HAP-1 (cell line): ENCODE measurements around the gene UBAC1.

Experiments
- DNase-seq, 2 experiments: peaks; one replicate each; pipeline ENCODE4 v3.0.0-alpha.2; 2016 to 2020; ENCODE audit warnings: low spot score in 2 of 2
- H3K27me3 ChIP-seq: fragments of 250-450 bp; sonication (Bioruptor Pico); 2 replicates; pipeline ENCODE4 v1.5.1; 2020; ENCODE audit warnings: low read depth, mild to moderate bottlenecking, moderate library complexity
- H3K36me3 ChIP-seq: fragments of 250-450 bp; sonication (Bioruptor Pico); replicated peaks from 2 replicates; pipeline ENCODE4 v1.5.1; 2020; ENCODE audit warnings: mild to moderate bottlenecking
- H3K4me1 ChIP-seq: fragments of 250-450 bp; sonication (Bioruptor Pico); 2 replicates; pipeline ENCODE4 v1.5.1; 2020; ENCODE audit warnings: mild to moderate bottlenecking
- H3K4me3 ChIP-seq: fragments of 250-450 bp; sonication (Bioruptor Pico); 2 replicates; pipeline ENCODE4 v1.5.1; 2020; ENCODE audit warnings: mild to moderate bottlenecking, moderate library complexity
- H3K9me3 ChIP-seq: fragments of 250-450 bp; sonication (Bioruptor Pico); 2 replicates; pipeline ENCODE4 v1.5.1; 2020; ENCODE audit warnings: mild to moderate bottlenecking, moderate library complexity
- in situ Hi-C: fragments of 300-500 bp; cut with MboI; formaldehyde crosslinking; loops from 3 replicates; pipeline ENCODE4 v1.14.3; 2020; ENCODE audit warnings: low sequenced_read_pairs, inconsistent platforms, mixed read lengths

Gene UBAC1

GRCh38 chr9:135910757-135911156 lies 50.4 kb downstream of the UBAC1 start:
- no peaks in the 10 kb centered on the region for H3K27me3 ChIP-seq
- no peak overlapping the region for H3K4me3 ChIP-seq
- H3K36me3 ChIP-seq = peaks cover 54% of the 10 kb centered on the region
- in situ Hi-C loops = no loop called here
- no peak for DNase-seq
- H3K9me3 ChIP-seq = peaks cover 14% of the 10 kb centered on the region; the same call in 1 of the 2 replicates
- H3K4me1 ChIP-seq = peaks cover 16% of the 10 kb centered on the region

GRCh38 chr9:135910216-135910615 lies 51.0 kb downstream of the UBAC1 start:
- Histone ChIP-seq H3K4me3 (no peak overlapping the region), H3K4me1 (peaks cover 16% of the 10 kb centered on the region), H3K36me3 (peaks cover 48% of the 10 kb centered on the region), H3K9me3 (peaks cover 8% of the 10 kb centered on the region; the same call in 1 of the 2 replicates), H3K27me3 (no peaks in the 10 kb centered on the region)
- no peak for DNase-seq
- in situ Hi-C loops = no loop called here

GRCh38 chr9:135909371-135909770 lies 51.8 kb downstream of the UBAC1 start:
- peaks cover 7% of the 10 kb centered on the region; the same call in 1 of the 2 replicates for H3K9me3 ChIP-seq
- H3K4me3 ChIP-seq = no peak overlapping the region
- no peaks in the 10 kb centered on the region for H3K27me3 ChIP-seq
- DNase-seq = no peak
- H3K36me3 ChIP-seq = peaks cover 40% of the 10 kb centered on the region
- H3K4me1 ChIP-seq = peaks cover 16% of the 10 kb centered on the region
- in situ Hi-C loops = no loop called here

- Histone ChIP-seq H3K4me3 (peak overlapping the region; percentile 52), H3K9me3 (peaks cover 7% of the 10 kb centered on the region; the same call in 1 of the 2 replicates), H3K27me3 (no peaks in the 10 kb centered on the region), H3K36me3 (peaks cover 35% of the 10 kb centered on the region), H3K4me1 (peaks cover 16% of the 10 kb centered on the region)
- DNase-seq = no peak
- in situ Hi-C loops = no loop called here
Observed at GRCh38 chr9:135908754-135909204, 52.4 kb downstream of the UBAC1 start.

GRCh38 chr9:135908093-135908753 lies 53.0 kb downstream of the UBAC1 start:
- Histone ChIP-seq H3K27me3 (no peaks in the 10 kb centered on the region), H3K36me3 (peaks cover 31% of the 10 kb centered on the region), H3K4me1 (peaks cover 16% of the 10 kb centered on the region), H3K9me3 (peaks cover 7% of the 10 kb centered on the region; the same call in 1 of the 2 replicates), H3K4me3 (peak overlapping the region; percentile 52)
- in situ Hi-C loops = no loop called here
- DNase-seq = no peak

- H3K4me1 ChIP-seq = peaks cover 16% of the 10 kb centered on the region
- H3K4me3 ChIP-seq = peak within 1 kb of the TSS; percentile 53
- peak; percentile 91 to 94 for DNase-seq
- in situ Hi-C loops = no loop called here
- H3K27me3 ChIP-seq = no peaks in the 10 kb centered on the region
- H3K36me3 ChIP-seq = peaks cover 31% of the 10 kb centered on the region
- H3K9me3 ChIP-seq = peaks cover 7% of the 10 kb centered on the region; the same call in 1 of the 2 replicates
Observed at GRCh38 chr9:135907431-135908092, 53.6 kb downstream of the UBAC1 start, which contains the start of gene CAMSAP1. CAMSAP1 (minus strand) TSS chr9:135907546; CDS start chr9:135907159, 387 bp downstream.

- H3K27me3 ChIP-seq = no peaks in the 10 kb centered on the region
- in situ Hi-C loops = no loop called here
- H3K4me3 ChIP-seq = peak overlapping the region; percentile 53; the same call in 1 of the 2 replicates
- DNase-seq = peak in 1 of 2 experiments; percentile 61
- H3K9me3 ChIP-seq = peaks cover 7% of the 10 kb centered on the region; the same call in 1 of the 2 replicates
- peaks cover 16% of the 10 kb centered on the region for H3K4me1 ChIP-seq
- peaks cover 31% of the 10 kb centered on the region for H3K36me3 ChIP-seq
Observed at GRCh38 chr9:135907006-135907430, 54.2 kb downstream of the UBAC1 start.

GRCh38 chr9:135906291-135907005 lies 54.7 kb downstream of the UBAC1 start:
- H3K9me3 ChIP-seq = peaks cover 7% of the 10 kb centered on the region; the same call in 1 of the 2 replicates
- peaks cover 26% of the 10 kb centered on the region for H3K36me3 ChIP-seq
- H3K4me3 ChIP-seq = peak overlapping the region; percentile 53
- in situ Hi-C loops = no loop called here
- DNase-seq = peak; percentile 24 to 35
- H3K27me3 ChIP-seq = no peaks in the 10 kb centered on the region
- peaks cover 16% of the 10 kb centered on the region for H3K4me1 ChIP-seq

- Histone ChIP-seq H3K9me3 (peaks cover 7% of the 10 kb centered on the region; the same call in 1 of the 2 replicates), H3K4me1 (peaks cover 16% of the 10 kb centered on the region), H3K4me3 (peak overlapping the region; percentile 53), H3K36me3 (peaks cover 17% of the 10 kb centered on the region), H3K27me3 (no peaks in the 10 kb centered on the region)
- no peak for DNase-seq
- in situ Hi-C loops = no loop called here
Observed at GRCh38 chr9:135905380-135906258, 55.6 kb downstream of the UBAC1 start.

GRCh38 chr9:135903786-135904520 lies 57.2 kb downstream of the UBAC1 start:
- in situ Hi-C loops = no loop called here

GRCh38 chr9:135903358-135903656 lies 57.9 kb downstream of the UBAC1 start:
- H3K4me3 ChIP-seq = no peak overlapping the region
- peaks cover 8% of the 10 kb centered on the region; the same call in 1 of the 2 replicates for H3K9me3 ChIP-seq
- no peaks in the 10 kb centered on the region for H3K36me3 ChIP-seq
- H3K4me1 ChIP-seq = peaks cover 6% of the 10 kb centered on the region
- DNase-seq = no peak
- H3K27me3 ChIP-seq = no peaks in the 10 kb centered on the region
- in situ Hi-C loops = no loop called here

More at GRCh38 chr9:135903786-135904520, 57.2 kb downstream of the UBAC1 start:
- Histone ChIP-seq H3K9me3 (peaks cover 9% of the 10 kb centered on the region), H3K36me3 (peaks cover 2% of the 10 kb centered on the region; the same call in 1 of the 2 replicates), H3K4me3 (no peak overlapping the region), H3K4me1 (peaks cover 12% of the 10 kb centered on the region), H3K27me3 (no peaks in the 10 kb centered on the region)
- no peak for DNase-seq

GRCh38 chr9:135902655-135903357 lies 58.4 kb downstream of the UBAC1 start:
- Histone ChIP-seq H3K27me3 (no peaks in the 10 kb centered on the region), H3K4me1 (peaks cover 3% of the 10 kb centered on the region; the same call in 1 of the 2 replicates), H3K36me3 (no peaks in the 10 kb centered on the region), H3K9me3 (peaks cover 8% of the 10 kb centered on the region; the same call in 1 of the 2 replicates), H3K4me3 (no peak overlapping the region)
- in situ Hi-C loops = no loop called here
- DNase-seq = no peak
